K562 (cell line): ENCODE results near the gene DHDH. TPM values are rescaled to one million over a fixed set of nuclear protein-coding genes. Genes with fewer than 3 reads are reported as not detected.

Experiments
- C11orf30 ChIP-seq: fragments of 450-650 bp; IDR thresholded peaks from 2 replicates; pipeline ENCODE4 v1.6.1; 2016; ENCODE audit warnings: low read depth, mild to moderate bottlenecking
- CEBPB ChIP-seq: fragments of 450-650 bp; IDR thresholded peaks from 2 replicates; pipeline ENCODE4 v1.6.1; 2016; ENCODE audit warnings: missing genetic modification characterization, missing compliant biosample characterization
- CREB3L1 ChIP-seq: fragments of 450-650 bp; IDR thresholded peaks from 2 replicates; pipeline ENCODE4 v1.6.1; 2014; ENCODE audit warnings: low read depth, mild to moderate bottlenecking, moderate library complexity, borderline replicate concordance
- EP300 ChIP-seq: IDR thresholded peaks from 2 replicates; pipeline ENCODE4 v1.6.1; 2012; ENCODE audit warnings: low read length, improper control_type of control experiment
- HDAC2 ChIP-seq: fragments of 450-650 bp; IDR thresholded peaks from 2 replicates; pipeline ENCODE4 v1.6.1; 2016; ENCODE audit warnings: mild to moderate bottlenecking
- HMG20B ChIP-seq: fragments of 250-450 bp; sonication (Bioruptor Pico); IDR thresholded peaks from 2 replicates; pipeline ENCODE4 v1.5.0; 2021; ENCODE audit warnings: mild to moderate bottlenecking
- NCOA4 ChIP-seq: fragments of 450-650 bp; IDR thresholded peaks from 2 replicates; pipeline ENCODE4 v1.6.1; 2018; ENCODE audit warnings: mild to moderate bottlenecking; ENCODE audit not compliant: partially characterized antibody
- PKNOX1 ChIP-seq: fragments of 450-650 bp; IDR thresholded peaks from 2 replicates; pipeline ENCODE4 v1.6.1; 2016
- POLR2G ChIP-seq: fragments of 200-400 bp; formaldehyde crosslinking; IDR thresholded peaks from 2 replicates; pipeline ENCODE4 v1.6.1; 2017; ENCODE audit warnings: low read depth, mild to moderate bottlenecking, antibody characterized with exemption, low read length, moderate library complexity
- RBBP5 ChIP-seq: fragments of 200-600 bp; sonication (generic); IDR thresholded peaks from 2 replicates; pipeline ENCODE4 v1.6.1; 2012; ENCODE audit warnings: borderline replicate concordance, mild to moderate bottlenecking, low read length, control low read depth, inconsistent platforms; ENCODE audit not compliant: insufficient read depth, poor library complexity, severe bottlenecking
- SAFB ChIP-seq: fragments of 200-400 bp; formaldehyde crosslinking; IDR thresholded peaks from 2 replicates; pipeline ENCODE4 v1.6.1; 2017; ENCODE audit warnings: low read depth, low read length, borderline replicate concordance
- SFPQ ChIP-seq: fragments of 200-400 bp; formaldehyde crosslinking; IDR thresholded peaks from 2 replicates; pipeline ENCODE4 v1.6.1; 2017; ENCODE audit warnings: mild to moderate bottlenecking, low read depth, low read length, moderate library complexity
- SMARCE1 ChIP-seq: fragments of 450-650 bp; IDR thresholded peaks from 2 replicates; pipeline ENCODE4 v1.7.1; 2016; ENCODE audit warnings: mild to moderate bottlenecking
- TFE3 ChIP-seq: fragments of 450-650 bp; formaldehyde crosslinking; IDR thresholded peaks from 2 replicates; pipeline ENCODE4 v1.4.0; 2020; ENCODE audit warnings: mild to moderate bottlenecking, mixed read lengths
- TGIF2 ChIP-seq: sonication (generic); formaldehyde crosslinking; IDR thresholded peaks from 2 replicates; pipeline ENCODE4 v1.8.1; 2022; ENCODE audit warnings: mild to moderate bottlenecking, missing genetic modification reagents, moderate library complexity
- ZBTB1 ChIP-seq: sonication (generic); formaldehyde crosslinking; IDR thresholded peaks from 2 replicates; pipeline ENCODE4 v1.8.1; 2023; ENCODE audit warnings: missing genetic modification reagents, low read depth, mild to moderate bottlenecking, borderline replicate concordance
- ZBTB11 ChIP-seq, 3 experiments: fragments of 200-800 bp in 1 of 3; fragments of 250-450 bp in 1 of 3; fragments of 450-650 bp in 1 of 3; sonication (Bioruptor Pico) in 1 of 3; sonication (Bioruptor generic) in 1 of 3; formaldehyde crosslinking in 1 of 3; IDR thresholded peaks; 2 replicates each; pipeline versions ENCODE4 v1.6.1 to v1.8.0; 2016 to 2022; ENCODE audit warnings: mild to moderate bottlenecking in 2 of 3, missing genetic modification characterization in 2 of 3, missing compliant biosample characterization in 1 of 3, moderate library complexity in 1 of 3
- ZNF766 ChIP-seq: fragments of 200-800 bp; sonication (Bioruptor generic); conservative IDR thresholded peaks from 2 replicates; pipeline ENCODE4 v1.6.1; 2016; ENCODE audit warnings: missing genetic modification characterization, missing compliant biosample characterization
- polyA plus RNA-seq, 8 experiments: library from polyadenylated mRNA; depleted of rRNA in 4 of 8; stranded (reverse) in 5 of 8; unstranded in 3 of 8; fragments of >200 nt; fragmentation: Nextera tagmentation in 2 of 8; fragmentation: Illumina TruSeq in 1 of 8; extraction: Ambion mirVana in 2 of 8; extraction: Trizol in 1 of 8; gene quantifications; 2 replicates each; pipeline versions ENCODE4 v1.2.1 to v1.2.3, GENCODE V29; 2011 to 2014; ENCODE audit warnings: inconsistent platforms in 1 of 8, missing spikeins in 1 of 8
- total RNA-seq, 7 experiments: library from RNA; depleted of rRNA in 6 of 7; stranded (reverse); fragments of >200 nt in 6 of 7; fragmentation: Illumina TruSeq in 2 of 7; extraction: Trizol in 2 of 7; gene quantifications; 2 replicates each; pipeline versions ENCODE4 v1.2.1 to v1.2.3, GENCODE V29; 2011 to 2021; ENCODE audit warnings: low replicate concordance in 1 of 7

The DHDH gene
- total and polyA plus RNA-seq, 9 of the 15 experiments (the other 6 are each of a cell fraction or from before 2014, with no cell fraction given), result 0.37 to 1.9 (median 0.87) TPM

GRCh38 chr19:48918801-48919247 lies 14.7 kb upstream of the DHDH start (continued):
- TF ChIP-seq HMG20B (CRISPR knock-in tag) (no peak), SMARCE1 (no peak), C11orf30 (no peak), NCOA4 (no peak), POLR2G (peak; percentile 54), ZBTB11 (CRISPR knock-in tag; IDR thresholded peaks at IDR 0.05) (peak in 1 of 3 experiments; percentile 55; a peak in 2 of 6 replicates), CREB3L1 (peak; percentile 72; the same call in 1 of the 2 replicates), ZBTB1 (no peak), ZNF766 (CRISPR knock-in tag) (peak; percentile 92), TFE3 (no peak), EP300 (0 out of 2 replicates have a peak, but pooled peaks have one; percentile 26), PKNOX1 (peak; percentile 97), TGIF2 (CRISPR knock-in tag) (no peak), SFPQ (no peak), HDAC2 (peak; percentile 20; the same call in 1 of the 2 replicates), RBBP5 (no peak), CEBPB (tag) (no peak), SAFB (no peak)
